ENCODE results near the gene AQP4.

The AQP4 gene

DNA sequence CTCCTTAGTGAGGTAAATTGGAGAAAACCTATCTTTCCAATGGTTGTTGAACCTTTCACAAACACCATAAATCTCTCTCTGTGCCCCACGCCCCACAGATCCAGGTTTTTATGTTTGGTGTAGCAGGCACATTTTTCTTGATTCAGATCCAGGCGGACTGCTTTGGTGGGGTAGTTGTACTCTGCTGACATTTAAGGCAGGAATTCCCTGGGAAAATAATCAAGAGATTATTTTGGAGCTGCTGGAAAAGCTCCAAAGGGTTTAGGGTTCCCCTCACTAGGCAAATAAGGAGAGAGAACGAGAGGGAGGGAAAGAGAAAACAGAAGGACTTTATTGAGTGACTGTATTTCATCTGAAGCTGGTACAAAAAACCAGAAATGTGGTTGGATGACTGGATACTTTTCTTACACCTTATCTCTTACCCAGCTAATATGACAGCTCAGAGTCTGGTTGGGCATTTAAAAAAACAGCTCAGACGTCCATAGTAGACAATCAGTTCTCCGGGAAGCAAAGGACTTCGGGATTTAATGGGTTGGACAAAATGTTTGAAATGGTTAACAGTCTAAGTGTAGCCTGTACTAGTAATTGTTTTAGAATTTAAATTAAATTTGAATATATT, 3.6 kb upstream of the AQP4 start:
- TF ChIP-seq, protein P1, sequence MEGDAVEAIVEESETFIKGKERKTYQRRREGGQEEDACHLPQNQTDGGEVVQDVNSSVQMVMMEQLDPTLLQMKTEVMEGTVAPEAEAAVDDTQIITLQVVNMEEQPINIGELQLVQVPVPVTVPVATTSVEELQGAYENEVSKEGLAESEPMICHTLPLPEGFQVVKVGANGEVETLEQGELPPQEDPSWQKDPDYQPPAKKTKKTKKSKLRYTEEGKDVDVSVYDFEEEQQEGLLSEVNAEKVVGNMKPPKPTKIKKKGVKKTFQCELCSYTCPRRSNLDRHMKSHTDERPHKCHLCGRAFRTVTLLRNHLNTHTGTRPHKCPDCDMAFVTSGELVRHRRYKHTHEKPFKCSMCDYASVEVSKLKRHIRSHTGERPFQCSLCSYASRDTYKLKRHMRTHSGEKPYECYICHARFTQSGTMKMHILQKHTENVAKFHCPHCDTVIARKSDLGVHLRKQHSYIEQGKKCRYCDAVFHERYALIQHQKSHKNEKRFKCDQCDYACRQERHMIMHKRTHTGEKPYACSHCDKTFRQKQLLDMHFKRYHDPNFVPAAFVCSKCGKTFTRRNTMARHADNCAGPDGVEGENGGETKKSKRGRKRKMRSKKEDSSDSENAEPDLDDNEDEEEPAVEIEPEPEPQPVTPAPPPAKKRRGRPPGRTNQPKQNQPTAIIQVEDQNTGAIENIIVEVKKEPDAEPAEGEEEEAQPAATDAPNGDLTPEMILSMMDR (IDR thresholded peaks at IDR 0.05; ENCODE audit: low read depth, low read length, missing control alignments) = no peak
- H3K4me3 ChIP-seq (ENCODE audit: low read depth, low read length) = no peak overlapping the region
- H3K36me3 ChIP-seq (replicated peaks) = no peaks in the 10 kb centered on the region
- DNase-seq = no peak
- no peak overlapping the region for H3K27ac ChIP-seq
- in situ Hi-C loops (cut with HindIII; ENCODE audit: low pct_ligation_motif_present, low sequenced_read_pairs) = no loop called here
- no peaks in the 10 kb centered on the region for H3K27me3 ChIP-seq (replicated peaks)

DNA sequence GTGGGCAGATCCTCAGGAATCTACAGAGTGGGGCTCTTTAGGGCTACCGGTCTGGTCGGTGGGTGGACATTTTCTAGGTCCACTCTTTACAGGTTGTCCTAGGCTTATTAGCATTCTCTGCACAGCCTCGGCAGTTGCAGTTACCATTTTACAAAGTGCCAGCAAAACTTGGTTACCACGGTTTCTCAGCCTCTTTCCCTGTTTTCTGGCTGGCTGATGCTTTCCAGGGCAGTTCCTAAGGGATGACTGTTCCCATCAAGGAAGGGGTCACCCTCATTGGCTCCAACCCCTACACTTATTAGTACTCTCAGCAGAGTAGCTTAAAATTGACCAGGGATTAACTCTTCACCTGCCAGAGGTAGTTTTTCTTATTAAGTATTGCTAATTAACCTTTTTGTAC, 2.0 kb upstream of the AQP4 start:
- H3K27me3 ChIP-seq (replicated peaks) = no peaks in the 10 kb centered on the region
- no peaks in the 10 kb centered on the region for H3K36me3 ChIP-seq (replicated peaks)
- TF ChIP-seq, protein P1 (IDR thresholded peaks at IDR 0.05; ENCODE audit: low read depth, low read length, missing control alignments) = no peak
- in situ Hi-C loops (cut with HindIII; ENCODE audit: low pct_ligation_motif_present, low sequenced_read_pairs) = no loop called here
- H3K27ac ChIP-seq = no peak overlapping the region
- H3K4me3 ChIP-seq (ENCODE audit: low read depth, low read length) = no peak overlapping the region
- no peak for DNase-seq

DNA sequence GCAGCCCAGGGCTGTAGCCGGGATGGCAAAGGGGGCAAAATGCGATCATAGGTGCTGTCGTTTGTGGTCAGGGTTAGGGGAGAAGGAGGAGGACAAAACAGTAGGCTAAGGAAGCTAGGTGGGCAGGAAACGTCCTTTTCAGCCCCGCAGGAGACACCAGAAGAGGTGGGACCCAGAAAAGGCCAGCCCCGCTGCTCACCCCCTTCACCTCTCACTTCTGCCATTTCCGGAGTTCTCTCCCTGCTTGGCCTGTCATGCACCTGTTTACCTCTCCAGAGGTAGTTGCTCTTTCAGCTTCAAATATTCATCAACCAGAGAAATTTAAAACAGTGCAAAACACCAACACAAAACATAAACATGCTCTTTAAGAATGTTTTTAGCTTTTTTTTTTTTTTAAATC, 849 bp downstream of the AQP4 start:
- no peak overlapping the region for H3K27ac ChIP-seq
- in situ Hi-C loops (cut with HindIII; ENCODE audit: low pct_ligation_motif_present, low sequenced_read_pairs) = no loop called here
- H3K27me3 ChIP-seq (replicated peaks) = no peaks in the 10 kb centered on the region

DNA sequence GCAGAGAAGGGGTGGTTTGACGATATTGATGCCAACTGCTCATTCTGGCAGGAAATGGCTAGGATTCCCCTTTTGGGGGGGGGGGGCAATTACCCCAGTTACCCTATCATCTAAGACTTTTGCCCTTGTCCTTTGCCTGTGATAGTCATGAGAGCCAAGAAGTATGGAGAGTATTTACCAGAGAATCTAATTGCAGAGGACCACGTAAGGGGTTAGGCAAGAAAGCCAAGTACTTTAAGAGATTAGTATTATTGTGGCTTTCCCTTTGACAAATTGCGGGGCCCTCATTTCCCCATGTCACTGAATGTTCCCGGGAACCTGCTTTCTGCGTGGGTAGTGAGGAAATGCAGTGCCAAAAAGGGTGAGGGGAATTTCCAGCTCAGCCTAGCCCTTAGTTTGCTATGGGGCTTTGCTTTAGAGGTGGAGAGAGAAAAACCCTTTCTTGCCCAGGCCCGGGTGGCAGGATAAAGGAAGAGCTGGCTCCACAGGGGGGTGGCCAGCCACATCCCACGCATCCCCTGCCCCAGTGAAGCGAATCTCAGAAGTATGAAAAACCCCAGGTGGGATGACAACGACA, 1.5 kb downstream of the AQP4 start:
- H3K27me3 ChIP-seq (replicated peaks) = no peaks in the 10 kb centered on the region
- in situ Hi-C loops (cut with HindIII; ENCODE audit: low pct_ligation_motif_present, low sequenced_read_pairs) = no loop called here
- TF ChIP-seq, protein P1 (IDR thresholded peaks at IDR 0.05; ENCODE audit: low read depth, low read length, missing control alignments) = no peak

More for the DNA sequence above, 849 bp downstream of the AQP4 start:
- TF ChIP-seq, protein P1 (IDR thresholded peaks at IDR 0.05; ENCODE audit: low read depth, low read length, missing control alignments) = no peak
- no peak for DNase-seq
- no peak overlapping the region for H3K4me3 ChIP-seq (ENCODE audit: low read depth, low read length)
- H3K36me3 ChIP-seq (replicated peaks) = no peaks in the 10 kb centered on the region

DNA sequence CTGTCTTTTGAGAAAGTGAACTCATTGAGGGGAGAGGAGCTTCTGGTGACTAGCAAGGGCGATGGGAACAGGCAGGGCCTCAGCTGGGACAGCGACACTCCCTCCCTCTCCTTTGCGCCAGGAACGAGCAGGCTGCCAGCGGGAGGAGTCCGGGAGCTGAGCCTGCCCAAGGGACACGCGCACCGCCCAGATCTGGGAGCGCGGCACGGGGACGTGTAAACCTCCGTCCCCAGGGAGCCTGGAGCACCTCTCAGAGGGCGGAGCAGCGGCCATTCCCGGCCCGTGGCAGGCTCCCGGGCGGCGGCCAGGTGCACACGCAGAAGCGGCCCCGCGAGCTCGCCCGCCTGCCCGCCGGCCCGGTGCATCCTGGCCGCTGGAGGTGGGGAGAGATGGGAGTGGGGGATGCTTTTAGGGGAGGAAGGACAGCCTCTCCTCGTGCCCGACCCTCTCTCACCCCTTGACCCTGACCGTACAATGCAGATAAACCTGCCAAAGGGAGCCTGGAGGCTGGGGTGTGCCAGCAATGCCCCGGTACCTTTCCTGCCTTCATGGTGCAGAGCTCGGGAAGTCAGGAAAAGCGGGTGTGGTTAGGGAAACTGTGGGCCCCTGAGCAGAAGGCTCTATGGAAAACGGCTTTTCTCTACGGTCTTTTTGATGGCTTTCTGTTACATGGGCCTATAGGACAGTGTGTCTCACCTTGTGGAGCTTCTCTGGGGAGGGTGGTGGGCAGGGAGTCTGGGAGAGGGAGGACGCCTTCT, 2.2 kb downstream of the AQP4 start:
- H3K36me3 ChIP-seq (replicated peaks) = no peaks in the 10 kb centered on the region
- H3K4me3 ChIP-seq (ENCODE audit: low read depth, low read length) = peak overlapping the region; percentile 15
- DNase-seq = no peak
- TF ChIP-seq, protein P1 (IDR thresholded peaks at IDR 0.05; ENCODE audit: low read depth, low read length, missing control alignments) = no peak
- no peak overlapping the region for H3K27ac ChIP-seq
- in situ Hi-C loops (cut with HindIII; ENCODE audit: low pct_ligation_motif_present, low sequenced_read_pairs) = no loop called here
- no peaks in the 10 kb centered on the region for H3K27me3 ChIP-seq (replicated peaks)

More for the DNA sequence above, 1.5 kb downstream of the AQP4 start:
- Histone ChIP-seq H3K27ac (no peak overlapping the region), H3K36me3 (replicated peaks) (no peaks in the 10 kb centered on the region), H3K4me3 (ENCODE audit: low read depth, low read length) (no peak overlapping the region)
- DNase-seq = no peak

Data from brain microvascular endothelial cell (primary cell).